ENCODE results near the gene PI16. TPM values are rescaled to one million over a fixed set of nuclear protein-coding genes. Genes with fewer than 3 reads are reported as not detected.

PI16 gene
- polyA plus RNA-seq, 1 donor from 2014 or later = not detected

- TF ChIP-seq EP300 (conservative IDR thresholded peaks at IDR 0.05; ENCODE audit: poor library complexity, severe bottlenecking) (no peak), EZH2 (IDR thresholded peaks at IDR 0.05; ENCODE audit: borderline replicate concordance, insufficient read depth, low read length, poor library complexity, severe bottlenecking) (no peak), MXI1 (conservative IDR thresholded peaks at IDR 0.05; ENCODE audit: poor library complexity, severe bottlenecking) (no peak)
- H3K79me2 ChIP-seq (replicated peaks; ENCODE audit: insufficient read depth, low read length) = no peaks in the 10 kb centered on the region
- H2AFZ ChIP-seq (ENCODE audit: low read depth, low read length) = no peak overlapping the region
- no peaks in the 10 kb centered on the region for H3K9me2 ChIP-seq (ENCODE audit: insufficient read depth, low read length)
- H3K27ac ChIP-seq (ENCODE audit: low read length) = no peak overlapping the region
- no peak overlapping the region for H3K9ac ChIP-seq (ENCODE audit: low read length)
- no peak overlapping the region for H3K4me3 ChIP-seq (ENCODE audit: low read length)
- peaks cover 7% of the 10 kb centered on the region for H3K36me3 ChIP-seq (ENCODE audit: insufficient read depth, low read length)
- H3K27me3 ChIP-seq (ENCODE audit: insufficient read depth, low read depth, low read length) = no peaks in the 10 kb centered on the region
- no peak overlapping the region for H3K4me2 ChIP-seq (ENCODE audit: low read length)
- no peaks in the 10 kb centered on the region for H3K9me3 ChIP-seq (ENCODE audit: low read length)
- H3F3A ChIP-seq (ENCODE audit: insufficient read depth, low read length, poor library complexity, severe bottlenecking) = no peaks in the 10 kb centered on the region
- no peaks in the 10 kb centered on the region for H4K20me1 ChIP-seq (ENCODE audit: insufficient read depth)
Observed at GRCh38 chr6:36924131-36924530, 30.4 kb upstream of the PI16 start.

- Histone ChIP-seq H3K9ac (ENCODE audit: low read length) (no peak overlapping the region), H3K9me3 (ENCODE audit: low read length) (no peaks in the 10 kb centered on the region), H3K4me2 (ENCODE audit: low read length) (no peak overlapping the region), H3K9me2 (ENCODE audit: insufficient read depth, low read length) (no peaks in the 10 kb centered on the region), H3F3A (ENCODE audit: insufficient read depth, low read length, poor library complexity, severe bottlenecking) (no peaks in the 10 kb centered on the region), H4K20me1 (ENCODE audit: insufficient read depth) (no peaks in the 10 kb centered on the region), H3K27ac (ENCODE audit: low read length) (no peak overlapping the region), H2AFZ (ENCODE audit: low read depth, low read length) (no peak overlapping the region), H3K36me3 (ENCODE audit: insufficient read depth, low read length) (peaks cover 6% of the 10 kb centered on the region), H3K27me3 (ENCODE audit: insufficient read depth, low read depth, low read length) (no peaks in the 10 kb centered on the region), H3K4me3 (ENCODE audit: low read length) (no peak overlapping the region), H3K79me2 (replicated peaks; ENCODE audit: insufficient read depth, low read length) (no peaks in the 10 kb centered on the region)
- TF ChIP-seq EP300 (conservative IDR thresholded peaks at IDR 0.05; ENCODE audit: poor library complexity, severe bottlenecking) = no peak
- no peak for TF ChIP-seq CTCF (IDR thresholded peaks at IDR 0.05; ENCODE audit: poor library complexity, severe bottlenecking)
- TF ChIP-seq RAD21 (conservative IDR thresholded peaks at IDR 0.05) = no peak
- TF ChIP-seq MXI1 (conservative IDR thresholded peaks at IDR 0.05; ENCODE audit: poor library complexity, severe bottlenecking) = no peak
Observed at GRCh38 chr6:36924778-36925374, 29.7 kb upstream of the PI16 start.

- H3F3A ChIP-seq (ENCODE audit: insufficient read depth, low read length, poor library complexity, severe bottlenecking) = no peaks in the 10 kb centered on the region
- H3K9me3 ChIP-seq (ENCODE audit: low read length) = no peaks in the 10 kb centered on the region
- TF ChIP-seq MXI1 (conservative IDR thresholded peaks at IDR 0.05; ENCODE audit: poor library complexity, severe bottlenecking) (no peak), POLR2AphosphoS5 (IDR thresholded peaks at IDR 0.05) (no peak), REST (IDR thresholded peaks at IDR 0.05; ENCODE audit: borderline replicate concordance) (no peak), RAD21 (conservative IDR thresholded peaks at IDR 0.05) (no peak), EP300 (conservative IDR thresholded peaks at IDR 0.05; ENCODE audit: poor library complexity, severe bottlenecking) (no peak), CTCF (IDR thresholded peaks at IDR 0.05; ENCODE audit: poor library complexity, severe bottlenecking) (no peak), SMC3 (conservative IDR thresholded peaks at IDR 0.05; ENCODE audit: poor library complexity) (no peak), EZH2 (IDR thresholded peaks at IDR 0.05; ENCODE audit: borderline replicate concordance, insufficient read depth, low read length, poor library complexity, severe bottlenecking) (no peak), TAF1 (IDR thresholded peaks at IDR 0.05; ENCODE audit: low read depth) (no peak)
- no peaks in the 10 kb centered on the region for H3K27me3 ChIP-seq (ENCODE audit: insufficient read depth, low read depth, low read length)
- H3K4me3 ChIP-seq (ENCODE audit: low read length) = no peak overlapping the region
- H3K4me2 ChIP-seq (ENCODE audit: low read length) = no peak overlapping the region
- no peak overlapping the region for H2AFZ ChIP-seq (ENCODE audit: low read depth, low read length)
- no peaks in the 10 kb centered on the region for H3K79me2 ChIP-seq (replicated peaks; ENCODE audit: insufficient read depth, low read length)
- no peak overlapping the region for H3K9ac ChIP-seq (ENCODE audit: low read length)
- no peaks in the 10 kb centered on the region for H4K20me1 ChIP-seq (ENCODE audit: insufficient read depth)
- no peak overlapping the region for H3K27ac ChIP-seq (ENCODE audit: low read length)
- H3K9me2 ChIP-seq (ENCODE audit: insufficient read depth, low read length) = no peaks in the 10 kb centered on the region
- H3K36me3 ChIP-seq (ENCODE audit: insufficient read depth, low read length) = no peaks in the 10 kb centered on the region
Observed at GRCh38 chr6:36925809-36926208, 28.7 kb upstream of the PI16 start.

All from neural cell (in vitro differentiated cells).